Stimulated activated CD4-positive, alpha-beta T cell treated with anti-CD3 and anti-CD28 coated beads, Interleukin-12 subunit alpha, Interleukin-12 subunit beta, amount 100 ng/mL, for 4 hours (primary cell): ENCODE results near the gene RNF44.
"Not testable (repeated sequence)": the region's sequence is repeated elsewhere in the genome, so short reads cannot be mapped to it uniquely, and the experiment has no call there.

Experiments
- DNase-seq: peaks from one replicate; pipeline ENCODE4 v3.0.0-alpha.2; 2020

Gene RNF44

DNA sequence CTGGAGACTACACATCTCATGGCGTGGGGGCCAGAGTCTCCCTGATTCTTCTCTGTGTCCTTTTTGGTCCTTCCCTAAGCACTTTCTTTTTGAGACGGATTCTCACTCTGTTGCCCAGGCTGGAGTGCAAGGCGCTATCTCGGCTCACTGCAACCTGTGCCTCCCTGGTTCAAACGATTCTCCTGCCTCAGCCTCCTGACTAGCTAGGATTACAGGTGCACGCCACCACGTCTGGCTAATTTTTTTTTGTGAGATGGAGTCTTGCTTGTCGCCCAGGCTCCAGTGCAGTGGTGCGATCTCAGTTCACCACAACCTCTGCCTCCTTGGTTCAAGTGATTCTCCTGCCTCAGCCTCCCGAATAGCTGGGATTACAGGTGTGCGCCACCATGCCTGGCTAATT lies 13.7 kb upstream of the RNF44 start:
- not testable (repeated sequence) for DNase-seq

DNA sequence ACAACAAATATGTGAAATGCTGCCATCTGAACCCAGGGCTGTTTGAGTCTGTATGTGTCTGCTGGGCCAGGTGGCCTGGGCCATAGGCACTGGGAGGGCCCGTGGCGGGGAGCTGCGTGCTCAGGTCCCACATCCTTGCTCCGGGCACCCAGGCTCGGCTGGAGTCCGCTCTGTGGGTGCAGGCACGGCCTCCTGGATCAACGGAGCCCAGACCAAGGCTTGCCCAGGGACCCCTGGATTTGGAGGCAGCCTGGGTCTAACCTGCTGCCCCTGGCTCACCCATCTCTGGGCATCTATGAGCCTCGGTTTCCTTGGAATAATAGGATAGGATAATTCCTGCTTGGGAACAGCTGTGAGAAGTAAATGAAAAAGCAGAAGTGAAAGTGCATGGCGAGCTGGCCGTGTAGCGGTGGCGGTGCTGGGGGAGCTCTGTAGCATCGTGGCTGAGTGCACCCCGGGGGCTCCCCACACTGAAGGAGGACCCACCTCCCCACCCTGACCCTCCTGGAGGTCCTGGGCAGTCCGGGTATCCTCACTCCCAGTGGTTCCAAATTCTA lies 13.2 kb upstream of the RNF44 start:
- no peak for DNase-seq

GRCh38 chr5:176549871-176550270 lies 12.7 kb upstream of the RNF44 start:
- no peak for DNase-seq

DNA sequence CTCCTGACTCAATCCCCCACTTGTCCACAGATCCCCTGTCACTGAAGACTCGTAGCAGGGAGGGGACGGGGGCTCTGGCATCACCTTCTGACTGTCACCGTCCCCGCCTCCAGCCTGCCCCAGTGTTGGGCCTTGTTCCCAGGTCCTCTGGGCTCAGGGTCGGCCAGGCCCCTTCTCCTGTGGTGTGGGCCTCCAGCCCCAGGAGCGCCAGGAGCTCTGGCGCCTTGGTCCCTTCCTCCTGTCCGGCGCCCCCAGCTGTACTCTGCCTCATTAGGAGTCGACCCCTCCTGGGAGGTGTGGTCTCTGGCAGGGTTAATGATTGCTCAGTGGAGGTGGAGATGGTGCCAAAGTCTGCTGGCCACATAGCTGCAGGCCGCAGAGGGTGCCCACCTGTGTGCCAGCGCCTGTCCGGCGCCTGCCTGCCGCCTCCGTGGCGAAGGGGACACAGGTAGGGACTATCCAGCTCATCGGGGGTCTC lies 11.8 kb upstream of the RNF44 start, which contains the start of gene CDHR2:
Gene CDHR2 (plus strand): TSS at position 376 of the 478 bp plus-strand sequence. CDS start 16,011 bp downstream, outside the sequence.
- DNase-seq, result no peak

GRCh38 chr5:176547802-176548201 lies 10.6 kb upstream of the RNF44 start:
- DNase-seq, result no peak

- DNase-seq, result no peak
These were observed 8.7 kb upstream of the RNF44 start for GRCh38 chr5:176545737-176546509.

- no peak for DNase-seq
These were observed 8.2 kb upstream of the RNF44 start for GRCh38 chr5:176545388-176545736.

DNA sequence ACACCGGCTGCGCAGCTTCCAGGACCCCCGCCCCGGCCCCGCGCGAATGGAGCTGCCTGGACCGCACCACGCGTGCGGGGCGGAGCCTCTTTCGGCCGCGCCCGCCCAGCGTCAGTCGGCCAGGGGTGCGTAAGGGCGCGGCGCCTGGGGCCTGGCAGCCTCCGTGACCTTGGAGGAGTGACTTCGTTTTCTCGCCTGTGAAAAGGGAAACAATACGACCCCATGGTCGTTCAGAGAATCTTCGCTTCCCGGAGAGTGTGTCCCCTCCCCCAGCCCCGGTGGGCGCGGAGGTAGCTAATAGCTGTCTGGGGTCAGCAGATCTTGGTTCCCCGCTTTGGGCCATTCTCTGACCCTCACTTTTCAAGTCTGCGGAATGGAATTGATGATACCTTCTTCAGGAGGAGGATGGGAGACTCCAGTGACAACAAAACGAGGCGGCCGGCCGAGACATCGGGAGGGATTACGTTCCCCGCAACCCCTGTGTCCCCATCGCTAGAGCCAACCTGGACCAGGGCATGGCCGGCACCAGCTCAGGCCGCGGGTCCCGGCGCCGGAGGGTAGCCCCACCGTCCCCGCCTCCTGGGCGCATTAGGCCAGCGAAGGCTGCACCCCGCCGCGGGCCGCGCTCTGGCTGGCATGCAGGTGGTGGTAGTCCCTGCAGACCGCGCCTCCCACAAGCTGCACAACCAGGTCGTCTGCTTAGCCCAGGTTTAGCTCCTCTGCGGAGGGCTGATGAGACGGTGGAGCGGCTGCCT lies 6.4 kb upstream of the RNF44 start:
- DNase-seq, result peak; percentile 77

- DNase-seq, result peak; percentile 33
These were observed 5.6 kb upstream of the RNF44 start for GRCh38 chr5:176542596-176543427.

DNA sequence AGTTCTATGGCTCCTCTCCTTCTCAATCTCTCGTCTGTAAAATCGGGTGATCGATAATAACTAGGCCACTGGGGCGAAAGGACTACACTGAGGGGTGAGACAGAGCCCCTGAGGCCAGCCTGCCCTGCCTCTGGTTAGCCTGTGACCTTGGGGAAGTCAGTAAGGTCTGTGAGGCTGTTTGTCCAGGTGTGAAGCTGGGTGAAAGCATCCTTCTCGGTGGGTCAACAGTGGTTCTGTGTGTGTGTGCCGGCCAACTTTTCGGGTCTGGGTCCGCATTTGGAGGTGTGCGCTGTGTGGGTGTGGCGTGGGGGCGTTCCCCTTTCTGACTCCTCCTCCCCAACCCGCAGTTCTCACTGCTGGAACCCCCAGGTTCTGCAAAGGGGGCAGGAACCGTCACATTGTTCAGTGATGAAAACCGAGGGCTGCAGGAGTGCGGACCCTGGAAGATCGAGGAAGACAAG lies 5.0 kb upstream of the RNF44 start:
- peak; percentile 63 for DNase-seq

GRCh38 chr5:176541338-176542134 lies 4.3 kb upstream of the RNF44 start:
- DNase-seq, result peak; percentile 63

DNA sequence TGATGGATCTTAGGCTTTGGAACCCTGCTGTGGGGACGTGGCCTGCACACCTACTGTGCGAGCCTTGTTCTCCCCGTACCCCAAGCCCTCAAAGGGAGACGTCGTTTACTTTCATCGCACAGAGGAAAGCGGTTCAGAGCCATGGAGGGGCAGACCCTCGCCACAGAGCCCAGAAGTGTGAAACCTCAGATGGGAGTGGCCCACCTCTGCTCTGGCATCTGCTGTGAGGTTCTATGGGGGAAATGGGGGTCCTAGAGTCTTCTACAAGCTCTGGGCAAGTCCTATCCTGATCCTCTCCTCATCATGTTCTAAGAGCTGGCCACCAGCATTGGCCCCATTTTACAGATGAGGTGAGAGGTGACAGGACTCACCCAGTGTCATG lies 3.7 kb upstream of the RNF44 start:
- no peak for DNase-seq

DNA sequence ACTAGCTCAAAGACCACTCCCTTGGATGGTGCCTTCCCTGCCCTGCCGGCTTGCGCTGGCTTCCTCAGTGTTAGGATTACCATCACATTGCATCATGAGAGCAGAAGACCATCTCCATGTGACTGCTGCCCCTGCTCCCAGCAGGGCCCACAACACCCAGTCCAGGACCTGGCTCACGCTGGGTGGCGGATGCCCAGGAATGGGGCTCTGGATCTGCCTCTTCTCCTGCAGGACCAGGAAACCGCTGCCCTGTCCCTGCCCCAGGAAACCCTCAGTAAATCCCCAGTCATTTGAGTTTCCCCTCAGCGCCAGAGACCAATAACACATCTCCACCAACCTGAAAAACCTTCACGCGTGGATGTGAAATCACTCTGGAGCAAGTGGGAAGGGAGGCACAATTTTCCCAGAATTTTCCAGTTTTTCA lies 3.3 kb upstream of the RNF44 start:
- DNase-seq, result no peak

DNA sequence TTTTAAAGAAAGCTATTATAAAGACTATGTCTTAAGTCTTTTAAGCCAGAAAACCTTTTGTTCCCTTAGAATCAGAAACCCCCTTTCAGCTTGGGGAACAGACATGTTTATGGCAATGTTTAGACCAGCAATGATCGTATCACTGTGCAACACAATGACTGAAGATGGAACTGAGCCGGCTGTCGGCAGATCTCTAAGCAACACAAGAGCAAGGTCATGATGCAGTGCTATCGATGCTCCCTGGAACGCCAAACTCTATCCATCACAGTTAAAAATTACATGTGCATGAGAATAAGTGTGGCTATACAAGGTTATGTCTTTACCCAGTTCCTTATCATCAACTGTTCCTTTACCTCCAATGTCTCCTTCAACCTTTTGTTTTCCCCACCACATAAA lies 1.8 kb upstream of the RNF44 start:
- DNase-seq, result no peak

DNA sequence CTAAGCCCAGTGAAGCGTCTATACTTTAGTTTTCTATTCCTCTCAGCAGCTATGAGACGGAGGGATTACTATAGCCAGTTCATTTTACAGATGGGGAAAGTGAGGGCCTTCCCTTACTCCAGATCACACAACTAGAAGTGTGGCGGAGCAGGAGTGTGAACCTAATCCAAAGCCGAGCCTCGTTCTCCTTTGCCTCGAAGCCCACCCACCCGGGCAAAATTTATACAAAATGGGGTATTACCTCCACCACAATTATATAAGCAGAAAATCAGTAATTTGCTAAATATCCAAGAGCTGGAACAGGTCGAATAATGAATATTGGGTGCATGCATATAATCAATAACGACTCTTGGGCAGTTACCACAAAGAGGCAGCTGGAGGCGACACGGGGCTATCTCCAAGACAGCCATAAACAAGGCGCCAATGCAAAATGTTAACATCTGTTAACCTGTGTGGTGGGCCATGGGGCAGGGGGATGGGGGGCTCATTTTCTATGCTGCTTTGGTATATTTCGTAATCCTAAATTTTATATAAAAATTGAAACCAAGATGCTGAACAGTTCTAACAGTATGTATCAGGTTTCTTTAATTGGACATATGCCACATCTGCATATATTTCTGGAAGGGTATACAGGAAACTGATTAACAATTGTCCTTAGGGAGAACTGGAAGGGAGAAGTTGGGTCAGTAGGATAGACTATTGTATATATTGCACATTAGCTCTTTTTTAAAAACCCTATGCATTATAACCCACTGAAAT lies 1.2 kb upstream of the RNF44 start:
- DNase-seq, result no peak

DNA sequence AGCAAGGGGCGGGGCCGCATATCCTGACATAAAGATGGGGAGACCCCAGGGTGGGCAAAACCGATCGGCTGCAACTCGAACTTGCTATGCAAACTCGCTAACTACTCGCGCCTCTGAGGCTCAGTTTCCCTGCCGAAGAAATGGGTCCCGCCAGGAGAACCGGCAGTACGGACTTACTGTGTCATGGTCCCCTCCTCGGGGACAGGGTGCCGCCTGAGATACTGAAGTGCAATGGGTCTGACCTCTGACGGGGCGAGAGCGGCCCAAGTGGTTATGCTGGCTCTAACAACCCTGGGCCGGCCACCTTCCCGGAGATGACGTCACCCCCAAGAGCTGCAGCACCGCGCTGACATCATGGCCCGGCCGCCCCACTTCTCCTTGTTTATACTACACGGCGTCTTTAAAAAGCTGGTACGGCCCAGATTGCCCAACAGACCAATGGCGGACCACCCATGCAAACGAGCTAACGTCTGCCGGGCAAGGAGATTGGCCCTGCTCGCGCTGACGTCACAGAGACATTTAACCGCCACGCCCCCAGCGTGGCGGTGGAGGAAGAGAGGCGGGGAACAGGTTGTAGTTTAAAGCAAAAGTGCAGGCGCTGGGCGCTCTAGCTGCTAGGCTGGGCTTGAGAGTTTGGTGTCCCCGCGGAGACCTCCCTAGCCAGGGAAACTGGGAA lies 490 bp upstream of the RNF44 start:
- DNase-seq, result peak; percentile 93

DNA sequence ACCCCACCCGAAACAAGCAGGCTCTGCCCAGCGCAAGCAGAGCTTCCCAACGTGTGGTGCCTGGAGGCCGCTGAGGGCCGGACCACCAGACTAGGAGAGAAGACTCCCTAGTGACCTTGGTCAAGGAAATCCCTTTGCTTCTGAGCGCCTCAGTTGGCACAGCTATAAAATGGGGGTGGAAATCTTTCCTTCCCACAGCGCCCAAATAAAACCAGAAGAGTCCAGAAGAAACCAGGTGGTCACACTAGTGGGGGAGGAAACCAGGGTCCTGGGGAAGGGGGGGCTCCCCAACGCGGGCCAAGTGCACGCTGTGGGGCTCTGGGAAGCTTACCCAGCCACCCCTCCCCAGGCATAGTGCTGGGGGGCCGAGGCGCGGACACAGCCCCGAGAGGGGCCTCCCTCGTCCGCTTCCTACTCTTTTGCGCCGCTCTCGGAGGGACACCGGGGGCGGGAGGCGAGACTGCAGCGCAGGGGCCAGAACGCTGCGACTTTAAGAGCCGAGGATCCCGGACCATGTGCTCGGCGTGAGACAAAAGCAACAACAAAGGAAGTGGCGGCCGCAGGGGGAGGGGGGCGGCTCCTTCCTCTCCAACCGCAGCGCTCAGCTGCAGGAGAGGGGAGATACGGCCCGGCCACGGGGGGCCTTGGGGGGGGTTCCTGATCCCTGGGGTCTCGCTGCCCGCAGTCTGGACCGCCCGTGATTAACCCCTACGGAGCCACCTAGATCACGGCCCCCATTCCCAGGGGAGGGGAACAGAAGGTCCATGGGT lies 885 bp downstream of the RNF44 start:
- peak; percentile 71 for DNase-seq

DNA sequence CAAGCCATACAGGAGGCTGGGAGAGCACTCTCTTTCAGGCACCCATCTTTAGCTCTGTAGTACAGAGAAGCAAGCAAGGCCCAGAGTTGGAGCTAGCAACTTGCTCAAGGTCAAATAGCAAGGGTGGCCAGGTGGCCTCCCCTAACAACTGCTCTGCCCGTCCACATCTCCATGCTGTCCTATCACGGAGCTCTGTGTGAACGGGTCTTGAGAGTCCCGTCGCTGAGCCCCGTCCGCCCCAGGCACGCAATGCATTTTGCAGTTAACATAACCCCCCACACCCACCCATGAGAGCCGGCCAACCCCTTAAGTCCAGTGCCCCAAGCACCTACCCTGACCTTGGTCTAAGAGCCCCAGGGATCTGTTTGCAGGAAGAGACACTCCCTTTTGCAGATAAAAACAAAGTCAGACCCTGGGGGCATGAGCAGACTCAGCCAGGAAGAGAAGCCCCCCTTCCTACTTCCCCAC lies 1.5 kb downstream of the RNF44 start:
- DNase-seq, result no peak

GRCh38 chr5:176535101-176535663 lies 2.0 kb downstream of the RNF44 start:
- DNase-seq, result no peak
